Neuronal stem cell (in vitro differentiated cells): ENCODE results near the gene TTC38.

ENCODE experiments used
- DNase-seq: peaks from one replicate; pipeline ENCODE4 v3.0.0-alpha.2; 2013; ENCODE audit warnings: low spot score
- H2AFZ ChIP-seq: one replicate; pipeline ENCODE4 v1.6.1; 2013; ENCODE audit warnings: mild to moderate bottlenecking, low read length, inconsistent platforms
- H2AK5ac ChIP-seq: 2 replicates; pipeline ENCODE4 v1.6.1; 2013; ENCODE audit warnings: low read depth, mild to moderate bottlenecking, inconsistent platforms, low read length, moderate library complexity, mixed read lengths
- H2BK120ac ChIP-seq: 2 replicates; pipeline ENCODE4 v1.6.1; 2013; ENCODE audit warnings: low read depth, mild to moderate bottlenecking, inconsistent platforms, low read length, moderate library complexity, mixed read lengths
- H2BK12ac ChIP-seq: one replicate; pipeline ENCODE4 v1.6.1; 2013; ENCODE audit warnings: low read length, inconsistent platforms
- H2BK15ac ChIP-seq: 2 replicates; pipeline ENCODE4 v1.6.1; 2013; ENCODE audit warnings: mild to moderate bottlenecking, low read length, inconsistent platforms, mixed read lengths
- H2BK5ac ChIP-seq: one replicate; pipeline ENCODE4 v1.6.1; 2013; ENCODE audit warnings: inconsistent platforms, mild to moderate bottlenecking, low read length, moderate library complexity
- H3K14ac ChIP-seq: one replicate; pipeline ENCODE4 v1.6.1; 2013; ENCODE audit warnings: low read length, inconsistent platforms
- H3K18ac ChIP-seq: 2 replicates; pipeline ENCODE4 v1.6.1; 2013; ENCODE audit warnings: low read length, inconsistent platforms
- H3K23ac ChIP-seq: 2 replicates; pipeline ENCODE4 v1.6.1; 2013; ENCODE audit warnings: low read depth, mild to moderate bottlenecking, mixed read lengths, low read length, inconsistent platforms; ENCODE audit not compliant: poor library complexity
- H3K27ac ChIP-seq: replicated peaks from 3 replicates; pipeline ENCODE4 v1.5.1; 2013; ENCODE audit warnings: low read length, inconsistent platforms
- H3K27me3 ChIP-seq, 3 experiments: 2 replicates each; pipeline ENCODE4 v1.6.1; 2013; ENCODE audit warnings: low read length in 3 of 3, mild to moderate bottlenecking in 2 of 3, inconsistent platforms in 1 of 3, low read depth in 1 of 3, mixed read lengths in 1 of 3, moderate library complexity in 1 of 3; ENCODE audit not compliant: control insufficient read depth in 3 of 3, insufficient read depth in 3 of 3
- H3K36me3 ChIP-seq, 2 donors: replicated peaks in 1 of 2; 2 replicates each; pipeline ENCODE4 v1.6.1; 2013; ENCODE audit warnings: low read length in 2 of 2; ENCODE audit not compliant: control insufficient read depth in 2 of 2, insufficient read depth in 2 of 2
- H3K4ac ChIP-seq: 2 replicates; pipeline ENCODE4 v1.6.1; 2013; ENCODE audit warnings: inconsistent platforms, mild to moderate bottlenecking, low read length, moderate library complexity
- H3K4me1 ChIP-seq, 2 donors: 1 replicate in 1 of 2; 2 replicates in 1 of 2; pipeline ENCODE4 v1.6.1; 2013; ENCODE audit warnings: low read length in 2 of 2, low read depth in 1 of 2; ENCODE audit not compliant: control insufficient read depth in 2 of 2, insufficient read depth in 1 of 2
- H3K4me2 ChIP-seq: one replicate; pipeline ENCODE4 v1.6.1; 2013; ENCODE audit warnings: mild to moderate bottlenecking, low read length, inconsistent platforms; ENCODE audit not compliant: insufficient read depth, poor library complexity, severe bottlenecking
- H3K4me3 ChIP-seq, 2 donors: 2 replicates each; pipeline ENCODE4 v1.5.1; 2013; ENCODE audit warnings: low read length in 2 of 2, mild to moderate bottlenecking in 2 of 2, inconsistent platforms in 1 of 2, moderate library complexity in 1 of 2
- H3K79me1 ChIP-seq: one replicate; pipeline ENCODE4 v1.6.1; 2013; ENCODE audit warnings: low read depth, mild to moderate bottlenecking, inconsistent platforms, low read length, moderate library complexity
- H3K9ac ChIP-seq: one replicate; pipeline ENCODE4 v1.6.1; 2013; ENCODE audit warnings: mild to moderate bottlenecking, low read depth, low read length, inconsistent platforms; ENCODE audit not compliant: poor library complexity
- H3K9me3 ChIP-seq, 2 donors: replicated peaks in 1 of 2; 2 replicates each; pipeline versions ENCODE3 to v1.6.1; 2013; ENCODE audit warnings: low read length in 2 of 2, mild to moderate bottlenecking in 2 of 2, inconsistent platforms in 1 of 2, low read depth in 1 of 2, mixed read lengths in 1 of 2, moderate library complexity in 1 of 2; ENCODE audit not compliant: control insufficient read depth in 2 of 2, insufficient read depth in 1 of 2
- H4K8ac ChIP-seq: one replicate; pipeline ENCODE4 v1.6.1; 2013; ENCODE audit warnings: low read depth, mild to moderate bottlenecking, inconsistent platforms, low read length, moderate library complexity
- H4K91ac ChIP-seq: one replicate; pipeline ENCODE4 v1.6.1; 2013; ENCODE audit warnings: low read length, low read depth, mild to moderate bottlenecking, inconsistent platforms; ENCODE audit not compliant: poor library complexity
- WGBS, 2 donors: extraction: QIAGEN DNeasy Blood & Tissue Kit; methylation state at CpG; one replicate each; pipeline ENCODE4 v1.1.7; 2013; ENCODE audit warnings: missing lambda C conversion rate in 2 of 2, mixed read lengths in 1 of 2; ENCODE audit not compliant: insufficient read length in 2 of 2, insufficient replicate concordance in 1 of 2; ENCODE audit errors: extremely low coverage in 2 of 2; 5-methylcytosine and 5-hydroxymethylcytosine counted together

TTC38 gene

DNA sequence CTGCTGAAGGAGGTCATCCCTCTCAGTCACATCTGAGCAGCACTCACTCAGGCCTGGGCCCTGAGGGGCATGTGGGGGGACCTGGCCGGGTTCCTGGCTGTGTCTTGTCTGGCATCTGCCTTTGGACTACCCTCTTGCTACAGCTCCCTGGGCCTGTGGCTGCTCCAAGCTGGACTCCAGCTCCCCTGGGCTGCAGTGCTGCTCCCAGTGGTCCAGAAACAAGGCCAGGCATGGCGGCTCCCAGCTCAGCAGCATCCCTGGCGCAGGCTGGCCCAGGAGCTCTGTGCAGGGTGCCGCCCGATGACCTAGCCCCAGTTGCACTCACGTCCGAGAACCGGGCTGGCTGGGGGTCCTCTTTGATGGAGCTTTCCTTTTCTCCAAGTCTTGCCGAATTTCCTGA, 23.0 kb upstream of the TTC38 start:
- no peaks in the 10 kb centered on the region for H3K9me3 ChIP-seq
- no peak overlapping the region for H2AK5ac ChIP-seq
- no peak overlapping the region for H3K4ac ChIP-seq
- no peak overlapping the region for H2BK12ac ChIP-seq
- H2BK5ac ChIP-seq = no peak overlapping the region
- H3K23ac ChIP-seq = no peak overlapping the region
- H3K4me2 ChIP-seq = no peak overlapping the region
- no peak overlapping the region for H3K14ac ChIP-seq
- H3K4me3 ChIP-seq = no peak overlapping the region
- H3K27ac ChIP-seq = no peak overlapping the region
- peaks cover 2 to 22% of the 10 kb centered on the region in 2 donors for H3K36me3 ChIP-seq
- peaks cover 2% of the 10 kb centered on the region for H3K79me1 ChIP-seq
- H4K91ac ChIP-seq = no peak overlapping the region
- H3K4me1 ChIP-seq = peaks cover 0 to 2% of the 10 kb centered on the region in 2 donors
- no CpG with 5 or more reads among the region's 9 CpGs for WGBS, 2 donors
- H3K9ac ChIP-seq = no peak overlapping the region
- no peak overlapping the region for H4K8ac ChIP-seq
- H3K27me3 ChIP-seq = no peaks in the 10 kb centered on the region
- H2BK120ac ChIP-seq = no peak overlapping the region
- H3K18ac ChIP-seq = no peak overlapping the region
- no peak for DNase-seq
- no peak overlapping the region for H2AFZ ChIP-seq
- H2BK15ac ChIP-seq = no peak overlapping the region

DNA sequence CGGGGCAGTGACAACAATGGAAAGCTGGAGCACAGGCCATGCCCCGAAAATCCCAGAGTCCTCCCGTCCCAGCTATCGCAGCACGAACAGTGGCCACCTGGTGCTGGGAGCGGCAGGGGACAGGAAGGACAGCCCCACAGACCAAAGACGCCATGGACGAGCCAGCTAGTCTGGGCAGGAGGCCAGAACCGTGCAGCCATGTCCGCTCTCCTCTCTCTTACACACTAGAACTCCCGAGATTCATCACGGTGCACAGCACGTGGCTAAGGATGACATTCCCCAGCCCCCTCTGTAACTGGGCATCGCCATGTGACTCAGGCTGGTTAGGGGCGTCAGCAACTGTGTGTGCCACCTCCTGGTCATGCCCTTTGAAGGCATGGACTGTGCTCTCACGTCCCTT, 22.3 kb upstream of the TTC38 start:
- no peak overlapping the region for H2BK120ac ChIP-seq
- H3K36me3 ChIP-seq = peaks cover 2 to 22% of the 10 kb centered on the region in 2 donors
- no peaks in the 10 kb centered on the region for H3K27me3 ChIP-seq
- H4K91ac ChIP-seq = no peak overlapping the region
- no peaks in the 10 kb centered on the region for H3K9me3 ChIP-seq
- H3K4me1 ChIP-seq = peaks cover 0 to 2% of the 10 kb centered on the region in 2 donors
- no peak overlapping the region for H3K9ac ChIP-seq
- no peak overlapping the region for H3K4me2 ChIP-seq
- H2AK5ac ChIP-seq = no peak overlapping the region
- H3K23ac ChIP-seq = peak overlapping the region; percentile 1
- H3K79me1 ChIP-seq = peaks cover 3% of the 10 kb centered on the region
- no peak overlapping the region for H2AFZ ChIP-seq
- no peak overlapping the region for H3K14ac ChIP-seq
- H2BK15ac ChIP-seq = no peak overlapping the region
- no peak overlapping the region for H3K4ac ChIP-seq
- H3K18ac ChIP-seq = no peak overlapping the region
- H2BK12ac ChIP-seq = no peak overlapping the region
- no peak overlapping the region for H3K4me3 ChIP-seq
- H3K27ac ChIP-seq = no peak overlapping the region
- WGBS, 2 donors = no CpG with 5 or more reads among the region's 16 CpGs
- no peak overlapping the region for H2BK5ac ChIP-seq
- no peak for DNase-seq
- no peak overlapping the region for H4K8ac ChIP-seq

DNA sequence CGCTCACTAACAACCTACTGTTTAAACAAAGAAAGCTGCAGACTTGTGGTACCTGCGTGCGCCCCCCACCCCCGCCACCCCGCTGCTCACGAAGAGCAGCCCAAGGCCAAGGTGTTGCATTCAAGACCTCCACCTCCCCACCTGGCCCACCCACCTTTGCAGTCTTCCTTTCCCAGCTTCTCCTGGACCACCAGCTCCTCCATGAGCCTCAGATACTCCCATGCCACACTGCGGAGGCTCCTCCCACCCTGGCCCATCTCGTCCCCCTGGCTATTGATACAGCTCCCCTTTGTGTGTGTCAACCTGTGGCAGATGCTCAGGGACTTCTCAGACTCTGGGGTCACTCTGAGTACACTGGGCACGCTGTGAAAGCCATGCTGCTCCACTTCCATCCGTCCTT, 21.6 kb upstream of the TTC38 start:
- peaks cover 8% of the 10 kb centered on the region for H3K79me1 ChIP-seq
- H2BK5ac ChIP-seq = no peak overlapping the region
- no peak overlapping the region for H2BK15ac ChIP-seq
- H3K23ac ChIP-seq = no peak overlapping the region
- no peak overlapping the region for H2AFZ ChIP-seq
- no peak overlapping the region for H4K8ac ChIP-seq
- H3K27me3 ChIP-seq = peaks cover 0 to 2% (median 0%) of the 10 kb centered on the region in 3 experiments
- H3K9ac ChIP-seq = no peak overlapping the region
- H3K36me3 ChIP-seq = peaks cover 2 to 22% of the 10 kb centered on the region in 2 donors
- no peak overlapping the region for H2BK120ac ChIP-seq
- H3K4me3 ChIP-seq = no peak overlapping the region
- H4K91ac ChIP-seq = no peak overlapping the region
- peaks cover 0 to 6% of the 10 kb centered on the region in 2 donors for H3K4me1 ChIP-seq
- peaks cover 2 to 6% of the 10 kb centered on the region in 2 donors for H3K9me3 ChIP-seq
- H3K4me2 ChIP-seq = no peak overlapping the region
- no peak overlapping the region for H3K27ac ChIP-seq
- no peak for DNase-seq
- no peak overlapping the region for H2AK5ac ChIP-seq
- H3K4ac ChIP-seq = no peak overlapping the region
- H3K14ac ChIP-seq = no peak overlapping the region
- H3K18ac ChIP-seq = no peak overlapping the region
- H2BK12ac ChIP-seq = no peak overlapping the region
- no CpG with 5 or more reads among the region's 10 CpGs for WGBS, 2 donors

DNA sequence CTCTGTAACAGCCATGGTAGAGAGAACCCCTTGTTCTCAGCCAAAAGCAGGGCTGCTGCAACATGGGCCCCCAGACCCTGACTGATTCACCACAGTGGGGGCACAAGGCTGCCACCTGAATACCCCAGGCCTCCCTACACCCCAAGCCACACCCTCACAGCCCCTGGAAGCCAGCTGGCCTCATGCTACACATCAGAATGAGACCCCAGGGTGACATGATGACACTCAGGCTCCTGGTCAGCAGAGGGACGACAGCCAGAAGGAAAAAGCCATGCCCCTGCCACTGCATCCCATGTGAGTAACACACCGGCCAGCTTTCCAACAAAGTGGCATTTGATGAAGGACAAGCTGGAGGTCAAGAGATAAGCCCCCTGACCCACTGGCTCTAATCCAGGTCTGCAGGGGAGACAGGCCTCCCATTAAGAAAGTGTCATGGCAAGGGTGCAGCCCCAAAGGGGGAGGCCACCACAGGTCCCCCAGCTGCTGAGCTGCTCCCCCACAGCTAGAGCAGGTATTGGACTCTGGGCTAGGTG, 20.3 kb upstream of the TTC38 start:
- H3K4me1 ChIP-seq = peaks cover 0 to 6% of the 10 kb centered on the region in 2 donors
- H2AFZ ChIP-seq = no peak overlapping the region
- H2BK15ac ChIP-seq = no peak overlapping the region
- H2BK120ac ChIP-seq = no peak overlapping the region
- H3K23ac ChIP-seq = peak overlapping the region; percentile 26
- peaks cover 0 to 2% (median 0%) of the 10 kb centered on the region in 3 experiments for H3K27me3 ChIP-seq
- H2BK5ac ChIP-seq = peak overlapping the region; percentile 31
- H3K9me3 ChIP-seq = peaks cover 2 to 8% of the 10 kb centered on the region in 2 donors
- H3K9ac ChIP-seq = peak overlapping the region; percentile 17
- peak overlapping the region; percentile 9 for H4K8ac ChIP-seq
- H3K4me3 ChIP-seq = no peak overlapping the region
- no CpG with 5 or more reads among the region's 2 CpGs for WGBS, 2 donors
- no peak overlapping the region for H3K27ac ChIP-seq
- H3K4ac ChIP-seq = no peak overlapping the region
- H2BK12ac ChIP-seq = no peak overlapping the region
- H3K4me2 ChIP-seq = no peak overlapping the region
- no peak for DNase-seq
- no peak overlapping the region for H3K18ac ChIP-seq
- H4K91ac ChIP-seq = no peak overlapping the region
- no peak overlapping the region for H3K14ac ChIP-seq
- H3K36me3 ChIP-seq = peaks cover 2 to 22% of the 10 kb centered on the region in 2 donors
- peaks cover 8% of the 10 kb centered on the region for H3K79me1 ChIP-seq
- H2AK5ac ChIP-seq = no peak overlapping the region
